Activated CD4-positive, alpha-beta T cell treated with anti-CD3 and anti-CD28 coated beads, Interleukin-2, amount 10 ng/mL, durations not matched to agents 7 days and 5 days (primary cell): ENCODE results near the gene HTT-AS. TPM values are rescaled to one million over a fixed set of nuclear protein-coding genes. Genes with fewer than 3 reads are reported as not detected.
"Not testable (repeated sequence)": the region's sequence is repeated elsewhere in the genome, so short reads cannot be mapped to it uniquely, and the experiment has no call there.

ENCODE experiments used
- CTCF ChIA-PET: fragments of 350-600 bp; sonication (Branson Sonifier 250); formaldehyde crosslinking; loops from one replicate; lab custom pipeline; 2021; ENCODE audit warnings: antibody characterized with exemption; lab: Charles Lee
- POLR2A ChIA-PET: fragments of 350-600 bp; sonication (Branson Sonifier 250); formaldehyde crosslinking; loops from one replicate; lab custom pipeline; 2021; ENCODE audit warnings: antibody characterized with exemption; lab: Charles Lee
- DNase-seq: peaks from one replicate; pipeline ENCODE4 v3.0.0-alpha.2; 2020
- H3K27ac Mint-ChIP-seq: one replicate; pipeline ENCODE4 v1.8.0; 2021; ENCODE audit warnings: mild to moderate bottlenecking, moderate library complexity, mixed read lengths
- H3K27me3 Mint-ChIP-seq: one replicate; pipeline ENCODE4 v1.8.0; 2021; ENCODE audit warnings: mixed read lengths
- H3K36me3 Mint-ChIP-seq: one replicate; pipeline ENCODE4 v1.8.0; 2021; ENCODE audit warnings: low read depth, mixed read lengths
- H3K4me1 Mint-ChIP-seq: one replicate; pipeline ENCODE4 v1.8.0; 2021; ENCODE audit warnings: mixed read lengths
- H3K4me3 Mint-ChIP-seq: one replicate; pipeline ENCODE4 v1.8.0; 2021; ENCODE audit warnings: mild to moderate bottlenecking, moderate library complexity, mixed read lengths
- H3K9me3 Mint-ChIP-seq: one replicate; pipeline ENCODE4 v1.8.0; 2021; ENCODE audit warnings: mixed read lengths
- total RNA-seq, 2 experiments: library from RNA; stranded (reverse); gene quantifications; one replicate each; pipeline ENCODE4 v1.2.3, GENCODE V29; 2021

The HTT-AS gene
- total RNA-seq, 2 experiments from 2014 or later = not detected

GRCh38 chr4:3065551-3065950, 8.8 kb downstream of the HTT-AS start:
- peaks cover 5% of the 10 kb centered on the region for H3K27me3 Mint-ChIP-seq
- H3K9me3 Mint-ChIP-seq = no peaks in the 10 kb centered on the region
- no peak for DNase-seq
- H3K27ac Mint-ChIP-seq = no peak overlapping the region
- no peak overlapping the region for H3K4me3 Mint-ChIP-seq
- POLR2A ChIA-PET = no interaction called here
- CTCF ChIA-PET = interaction anchor here (1.0 kb wide), 1 partner anchor 21 kb away, joined by 3 read pairs; no protein-coding TSS in a partner anchor
- H3K4me1 Mint-ChIP-seq = no peaks in the 10 kb centered on the region
- no peaks in the 10 kb centered on the region for H3K36me3 Mint-ChIP-seq

GRCh38 chr4:3062471-3062870, 11.9 kb downstream of the HTT-AS start:
- Mint-ChIP-seq H3K4me1 (no peaks in the 10 kb centered on the region), H3K9me3 (no peaks in the 10 kb centered on the region), H3K4me3 (no peak overlapping the region), H3K27me3 (peaks cover 9% of the 10 kb centered on the region), H3K27ac (no peak overlapping the region), H3K36me3 (no peaks in the 10 kb centered on the region)
- ChIA-PET POLR2A (no interaction called here), CTCF (interaction anchor here (0.8 to 2.2 kb wide), 2 partner anchors 10 to 25 kb away, joined by 3 to 7 read pairs; no protein-coding TSS in a partner anchor)
- no peak for DNase-seq

DNA sequence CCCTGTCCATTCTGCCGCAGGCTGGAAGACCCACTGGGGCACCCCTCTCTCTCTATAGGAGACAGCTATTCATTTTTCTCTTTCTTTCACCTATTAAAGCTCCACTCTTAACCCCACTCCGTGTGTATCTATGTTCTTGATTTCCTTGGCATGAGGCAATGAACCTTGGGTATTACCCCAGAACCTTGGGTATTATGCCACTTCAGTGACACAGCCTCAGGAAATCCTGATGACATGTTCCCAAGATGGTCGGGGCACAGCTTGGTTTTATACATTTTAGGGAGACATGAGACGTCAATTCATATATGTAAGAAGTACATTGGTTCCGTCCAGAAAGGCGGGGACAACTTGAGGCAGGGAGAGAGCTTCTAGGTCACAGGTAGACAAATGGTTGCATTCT, 13.4 kb downstream of the HTT-AS start:
- Mint-ChIP-seq H3K36me3 (peaks cover 2% of the 10 kb centered on the region), H3K27me3 (peaks cover 9% of the 10 kb centered on the region), H3K27ac (no peak overlapping the region), H3K4me3 (no peak overlapping the region), H3K4me1 (no peaks in the 10 kb centered on the region), H3K9me3 (peaks cover 9% of the 10 kb centered on the region)
- CTCF ChIA-PET = interaction anchor here (2.2 kb wide), 1 partner anchor 11 kb away, joined by 7 read pairs; no protein-coding TSS in a partner anchor
- DNase-seq = no peak
- POLR2A ChIA-PET = no interaction called here

DNA sequence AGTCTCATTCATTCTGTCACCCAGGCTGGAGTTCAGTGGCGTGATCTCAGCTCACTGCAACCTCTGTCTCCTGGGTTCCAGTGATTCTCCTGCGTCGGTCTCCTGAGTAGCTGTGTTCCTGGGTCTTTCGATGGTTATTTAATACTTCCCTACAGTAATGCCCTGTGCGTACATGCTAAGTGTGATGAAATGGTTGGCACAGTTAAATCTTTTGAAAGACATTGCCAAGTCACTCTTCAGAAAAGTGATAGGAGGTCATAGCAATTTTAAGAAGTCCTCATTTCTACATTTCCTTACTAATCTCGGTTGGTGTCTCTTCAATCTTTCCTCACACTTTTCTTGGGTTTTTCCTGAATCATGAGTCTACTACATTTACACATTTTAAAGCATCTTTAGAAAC, 14.4 kb downstream of the HTT-AS start:
- Mint-ChIP-seq H3K27me3 (peaks cover 7% of the 10 kb centered on the region), H3K4me3 (no peak overlapping the region), H3K27ac (no peak overlapping the region), H3K9me3 (peaks cover 15% of the 10 kb centered on the region), H3K36me3 (peaks cover 2% of the 10 kb centered on the region), H3K4me1 (no peaks in the 10 kb centered on the region)
- CTCF ChIA-PET = interaction anchor here (2.2 kb wide), 1 partner anchor 12 kb away, joined by 7 read pairs; no protein-coding TSS in a partner anchor
- no peak for DNase-seq
- POLR2A ChIA-PET = no interaction called here

GRCh38 chr4:3054169-3054759, 20.1 kb downstream of the HTT-AS start:
- ChIA-PET POLR2A (no interaction called here), CTCF (interaction anchor here (2.3 kb wide), 1 partner anchor 19 kb away, joined by 6 read pairs; no protein-coding TSS in a partner anchor)
- Mint-ChIP-seq H3K27ac (no peak overlapping the region), H3K36me3 (peaks cover 7% of the 10 kb centered on the region), H3K4me1 (no peaks in the 10 kb centered on the region), H3K27me3 (peaks cover 13% of the 10 kb centered on the region), H3K9me3 (peaks cover 23% of the 10 kb centered on the region), H3K4me3 (no peak overlapping the region)
- no peak for DNase-seq

DNA sequence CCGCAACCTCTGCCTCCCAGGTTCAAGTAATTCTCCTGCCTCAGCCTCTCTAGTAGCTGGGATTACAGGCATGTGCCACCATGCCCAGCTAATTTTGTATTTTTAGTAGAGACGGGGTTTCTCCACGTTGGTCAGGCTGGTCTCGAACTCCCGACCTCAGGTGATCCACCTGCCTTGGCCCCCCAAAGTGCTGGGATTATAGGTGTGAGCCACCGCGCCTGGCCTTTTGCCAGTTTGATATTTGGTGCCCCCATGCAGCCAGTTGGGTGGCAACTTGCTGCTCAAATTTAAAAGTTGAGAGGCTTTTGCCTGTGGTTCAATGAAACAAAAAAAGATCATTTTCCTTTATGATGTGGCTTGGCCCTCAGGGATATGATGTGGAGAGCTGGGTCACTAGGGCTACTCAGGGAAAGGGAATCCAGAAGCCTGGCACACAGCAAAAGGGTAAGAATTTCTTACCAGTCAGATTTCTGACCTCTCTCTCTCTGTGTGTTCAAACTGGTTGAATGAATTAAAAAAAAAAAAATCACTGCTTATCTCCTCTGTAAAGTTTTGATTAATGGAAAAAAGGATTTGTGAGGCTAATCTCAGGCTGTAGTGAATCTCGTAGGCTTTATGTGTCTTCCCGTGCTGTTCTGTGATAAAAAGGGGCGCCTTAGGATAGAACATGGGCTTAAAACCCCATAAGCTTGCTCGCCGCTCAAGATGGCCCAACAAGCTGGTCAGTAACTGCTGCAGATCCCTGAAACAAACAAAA, 23.0 kb downstream of the HTT-AS start:
- peaks cover 17% of the 10 kb centered on the region for H3K4me1 Mint-ChIP-seq
- H3K4me3 Mint-ChIP-seq, POLR2A ChIA-PET, DNase-seq, H3K27ac Mint-ChIP-seq, CTCF ChIA-PET, H3K36me3 Mint-ChIP-seq: not testable (repeated sequence)
- peaks cover 12% of the 10 kb centered on the region for H3K27me3 Mint-ChIP-seq
- H3K9me3 Mint-ChIP-seq = peaks cover 17% of the 10 kb centered on the region

DNA sequence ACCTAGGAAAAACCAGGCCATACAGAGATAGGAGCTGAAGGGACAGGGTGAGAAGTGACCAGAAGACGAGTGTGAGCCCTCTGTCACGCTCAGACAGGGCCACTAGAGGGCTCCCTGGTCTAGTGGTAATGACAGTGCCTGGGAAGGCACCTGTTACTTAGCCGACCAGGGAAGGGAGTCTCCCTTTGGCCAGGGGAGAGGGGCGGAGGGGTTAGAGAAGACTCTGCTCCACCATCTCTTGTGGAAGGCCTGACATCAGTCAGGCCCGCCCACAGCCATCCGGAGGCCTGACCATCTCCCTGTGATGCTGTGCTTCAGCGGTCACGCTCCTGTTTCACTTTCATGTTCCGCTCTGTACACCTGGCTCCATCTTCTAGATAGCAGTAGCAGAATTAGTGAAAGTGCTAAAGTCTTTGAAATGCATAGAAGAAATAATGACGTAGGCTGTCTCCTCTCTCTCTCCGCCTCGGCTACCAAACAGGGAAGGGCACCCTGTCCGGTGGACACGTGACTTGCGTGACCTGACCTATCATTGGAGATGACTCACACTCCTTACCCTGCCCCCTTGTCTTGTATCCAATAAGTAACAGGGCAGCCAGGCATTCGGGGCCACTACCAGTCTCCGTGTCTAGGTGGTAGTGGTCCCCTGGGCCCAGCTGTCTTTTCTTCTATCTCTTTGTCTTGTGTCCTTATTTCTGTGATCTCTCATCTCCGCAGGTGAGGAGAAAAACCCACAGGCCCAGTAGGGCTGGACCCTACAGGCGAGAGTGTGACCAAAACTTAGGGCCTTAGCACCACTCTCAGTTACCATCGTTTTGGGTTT, 26.7 kb downstream of the HTT-AS start:
- peaks cover 12% of the 10 kb centered on the region for H3K27me3 Mint-ChIP-seq
- DNase-seq = peak; percentile 85
- peak overlapping the region; percentile 37 for H3K4me3 Mint-ChIP-seq
- peaks cover 46% of the 10 kb centered on the region for H3K4me1 Mint-ChIP-seq
- peaks cover 18% of the 10 kb centered on the region for H3K36me3 Mint-ChIP-seq
- peaks cover 13% of the 10 kb centered on the region for H3K9me3 Mint-ChIP-seq
- ChIA-PET CTCF (interaction anchor here (0.7 to 2.1 kb wide), 3 partner anchors 8 to 85 kb away, joined by 3 to 7 read pairs (median 3); no protein-coding TSS in a partner anchor), POLR2A (no interaction called here)
- H3K27ac Mint-ChIP-seq = peak overlapping the region; percentile 85

GRCh38 chr4:3046623-3047022, 27.7 kb downstream of the HTT-AS start:
- H3K36me3 Mint-ChIP-seq = peaks cover 18% of the 10 kb centered on the region
- H3K4me1 Mint-ChIP-seq = peaks cover 57% of the 10 kb centered on the region
- ChIA-PET CTCF (interaction anchor here (0.7 to 2.1 kb wide), 4 partner anchors 9 to 21 kb away, joined by 3 to 7 read pairs (median 5); no protein-coding TSS in a partner anchor), POLR2A (no interaction called here)
- no peak overlapping the region for H3K27ac Mint-ChIP-seq
- peaks cover 5% of the 10 kb centered on the region for H3K27me3 Mint-ChIP-seq
- peaks cover 10% of the 10 kb centered on the region for H3K9me3 Mint-ChIP-seq
- no peak for DNase-seq
- no peak overlapping the region for H3K4me3 Mint-ChIP-seq

- no peak overlapping the region for H3K4me3 Mint-ChIP-seq
- POLR2A ChIA-PET = no interaction called here
- CTCF ChIA-PET = interaction anchor here (1.0 to 2.1 kb wide), 5 partner anchors 8 to 32 kb away, joined by 3 to 7 read pairs (median 5); no protein-coding TSS in a partner anchor
- peaks cover 62% of the 10 kb centered on the region for H3K4me1 Mint-ChIP-seq
- peaks cover 5% of the 10 kb centered on the region for H3K27me3 Mint-ChIP-seq
- H3K36me3 Mint-ChIP-seq = peaks cover 18% of the 10 kb centered on the region
- no peak for DNase-seq
- H3K9me3 Mint-ChIP-seq = peaks cover 10% of the 10 kb centered on the region
- peak overlapping the region; percentile 36 for H3K27ac Mint-ChIP-seq
Measured at GRCh38 chr4:3046162-3046561, 28.2 kb downstream of the HTT-AS start.

DNA sequence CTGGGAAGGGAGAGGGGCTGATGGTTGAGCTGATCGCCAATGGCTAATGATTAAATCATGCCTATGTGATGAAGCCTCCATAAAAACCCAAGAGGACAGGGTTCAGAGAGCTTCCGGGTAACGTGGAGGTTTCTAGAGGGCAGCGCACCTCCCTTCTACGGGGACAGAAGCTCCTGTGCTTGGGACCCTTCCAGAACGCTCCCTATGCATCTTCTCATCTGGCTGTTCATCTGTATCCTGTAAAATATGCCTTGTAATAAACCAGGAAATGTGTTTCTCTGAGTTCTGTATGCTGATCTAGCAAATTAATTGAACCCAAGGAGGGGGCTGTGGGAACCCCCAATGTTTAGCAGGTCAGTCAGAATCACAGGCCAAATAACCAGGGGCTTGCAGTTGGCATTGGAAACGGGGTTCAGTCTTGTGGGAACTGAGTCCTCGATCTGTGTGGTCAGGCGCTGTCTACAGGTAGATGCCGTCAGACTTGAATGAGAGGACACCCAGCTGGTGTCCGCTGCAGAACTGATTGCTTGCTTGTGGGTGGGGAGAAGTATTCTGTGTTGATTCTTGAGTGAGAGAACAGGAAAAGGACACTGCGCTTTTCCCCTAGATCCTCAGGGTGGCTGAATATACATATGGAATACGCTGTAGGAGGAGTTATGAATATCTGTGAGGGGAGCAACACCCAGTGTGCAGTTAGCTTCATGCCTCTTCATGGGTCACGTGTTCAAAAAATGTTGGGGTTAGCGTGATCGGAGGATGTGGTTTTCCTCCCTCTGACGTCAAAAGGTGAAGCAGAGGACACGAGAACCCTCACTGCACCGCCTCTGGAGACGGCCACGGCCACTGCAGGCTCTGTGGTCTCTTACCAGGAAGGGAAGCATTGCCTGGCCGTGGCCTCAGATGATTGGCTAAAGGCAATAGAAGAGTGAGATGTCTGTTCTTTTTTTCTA, 29.2 kb downstream of the HTT-AS start:
- CTCF ChIA-PET = interaction anchor here (0.6 to 2.1 kb wide), 11 partner anchors 7 to 197 kb away, joined by 3 to 7 read pairs (median 3); no protein-coding TSS in a partner anchor
- Mint-ChIP-seq H3K27me3 (peaks cover 5% of the 10 kb centered on the region), H3K27ac (peak overlapping the region; percentile 84), H3K36me3 (peaks cover 17% of the 10 kb centered on the region), H3K4me3 (peak overlapping the region; percentile 6), H3K9me3 (peaks cover 10% of the 10 kb centered on the region), H3K4me1 (peaks cover 68% of the 10 kb centered on the region)
- POLR2A ChIA-PET = interaction anchor here (0.7 kb wide), 1 partner anchor 13 kb away, joined by 3 read pairs; no protein-coding TSS in a partner anchor
- DNase-seq = peak; percentile 87

- H3K36me3 Mint-ChIP-seq = peaks cover 16% of the 10 kb centered on the region
- H3K27ac Mint-ChIP-seq = no peak overlapping the region
- peaks cover 1% of the 10 kb centered on the region for H3K27me3 Mint-ChIP-seq
- CTCF ChIA-PET = interaction anchor here (0.6 to 1.1 kb wide), 3 partner anchors 12 to 78 kb away, joined by 3 to 5 read pairs (median 4); no protein-coding TSS in a partner anchor
- H3K4me3 Mint-ChIP-seq = no peak overlapping the region
- H3K9me3 Mint-ChIP-seq = peaks cover 10% of the 10 kb centered on the region
- POLR2A ChIA-PET = no interaction called here
- DNase-seq = no peak
- H3K4me1 Mint-ChIP-seq = peaks cover 76% of the 10 kb centered on the region
Measured at GRCh38 chr4:3043282-3044020, 30.9 kb downstream of the HTT-AS start.
